Measurements from ENCODE around the gene EXD2. TPM values are rescaled to one million over a fixed set of nuclear protein-coding genes. Genes with fewer than 3 reads are reported as not detected.

EXD2 gene
- total and polyA plus RNA-seq, 5 donors from 2014 or later = 4.2 to 7.9 (median 5.9) TPM

GRCh38 chr14:69263771-69264170 lies 72.5 kb downstream of the EXD2 start:
- Mint-ChIP-seq H3K9me3 (peaks cover 0 to 4% (median 0%) of the 10 kb centered on the region in 7 donors), H3K36me3 (no peaks in the 10 kb centered on the region), H3K27me3 (peaks cover 56% of the 10 kb centered on the region), H3K4me3 (no peak overlapping the region), H3K27ac (no peak overlapping the region), H3K4me1 (peaks cover 0 to 4% (median 0%) of the 10 kb centered on the region in 4 donors)
- H3K9me3 ChIP-seq (ENCODE audit: control insufficient read depth in 2 of 2, low read length in 2 of 2) = no peaks in the 10 kb centered on the region
- H3K36me3 ChIP-seq (ENCODE audit: control insufficient read depth, insufficient read depth, low read length) = no peaks in the 10 kb centered on the region
- H3K4me3 ChIP-seq (ENCODE audit: low read depth, low read length) = no peak overlapping the region
- DNase-seq (no peak), ATAC-seq (ENCODE audit: low read depth in 2 of 2) (no peak)
- peaks cover 14% of the 10 kb centered on the region for H3K27me3 ChIP-seq (ENCODE audit: control insufficient read depth, insufficient read depth, low read length)
- no peak overlapping the region for H3K27ac ChIP-seq (ENCODE audit: insufficient read depth, low read length, poor library complexity, severe bottlenecking)
- peaks cover 17% of the 10 kb centered on the region for H3K4me1 ChIP-seq (ENCODE audit: control insufficient read depth, insufficient read depth, low read length, poor library complexity, severe bottlenecking)

GRCh38 chr14:69266572-69267345 lies 75.5 kb downstream of the EXD2 start:
- H3K4me3 ChIP-seq (ENCODE audit: low read depth, low read length) = no peak overlapping the region
- ATAC-seq (ENCODE audit: low read depth in 2 of 2) (no peak), DNase-seq (no peak)
- Mint-ChIP-seq H3K27me3 (peaks cover 40% of the 10 kb centered on the region), H3K36me3 (no peaks in the 10 kb centered on the region), H3K9me3 (peaks cover 0 to 4% (median 0%) of the 10 kb centered on the region in 7 donors), H3K27ac (no peak overlapping the region), H3K4me1 (no peaks in the 10 kb centered on the region), H3K4me3 (no peak overlapping the region)
- H3K27ac ChIP-seq (ENCODE audit: insufficient read depth, low read length, poor library complexity, severe bottlenecking) = no peak overlapping the region
- no peaks in the 10 kb centered on the region for H3K9me3 ChIP-seq (ENCODE audit: control insufficient read depth in 2 of 2, low read length in 2 of 2)
- peaks cover 8% of the 10 kb centered on the region for H3K27me3 ChIP-seq (ENCODE audit: control insufficient read depth, insufficient read depth, low read length)
- no peaks in the 10 kb centered on the region for H3K36me3 ChIP-seq (ENCODE audit: control insufficient read depth, insufficient read depth, low read length)
- H3K4me1 ChIP-seq (ENCODE audit: control insufficient read depth, insufficient read depth, low read length, poor library complexity, severe bottlenecking) = no peaks in the 10 kb centered on the region

- Histone ChIP-seq H3K4me1 (ENCODE audit: control insufficient read depth, insufficient read depth, low read length, poor library complexity, severe bottlenecking) (no peaks in the 10 kb centered on the region), H3K9me3 (ENCODE audit: control insufficient read depth in 2 of 2, low read length in 2 of 2) (no peaks in the 10 kb centered on the region), H3K36me3 (ENCODE audit: control insufficient read depth, insufficient read depth, low read length) (no peaks in the 10 kb centered on the region), H3K27me3 (ENCODE audit: control insufficient read depth, insufficient read depth, low read length) (peaks cover 7% of the 10 kb centered on the region), H3K27ac (ENCODE audit: insufficient read depth, low read length, poor library complexity, severe bottlenecking) (no peak overlapping the region), H3K4me3 (ENCODE audit: low read depth, low read length) (no peak overlapping the region)
- DNase-seq (no peak), ATAC-seq (ENCODE audit: low read depth in 2 of 2) (no peak)
- Mint-ChIP-seq H3K27me3 (peaks cover 33% of the 10 kb centered on the region), H3K27ac (no peak overlapping the region), H3K4me1 (no peaks in the 10 kb centered on the region), H3K9me3 (peaks cover 0 to 4% (median 0%) of the 10 kb centered on the region in 7 donors), H3K36me3 (no peaks in the 10 kb centered on the region), H3K4me3 (no peak overlapping the region)
Measured at GRCh38 chr14:69267492-69267891, 76.2 kb downstream of the EXD2 start.

GRCh38 chr14:69268223-69268622 lies 76.9 kb downstream of the EXD2 start:
- ATAC-seq (ENCODE audit: low read depth in 2 of 2) = no peak
- no peak overlapping the region for H3K4me3 ChIP-seq (ENCODE audit: low read depth, low read length)
- H3K27ac Mint-ChIP-seq = no peak overlapping the region

GRCh38 chr14:69268763-69269162 lies 77.5 kb downstream of the EXD2 start:
- no peaks in the 10 kb centered on the region for H3K36me3 ChIP-seq (ENCODE audit: control insufficient read depth, insufficient read depth, low read length)
- ATAC-seq (ENCODE audit: low read depth in 2 of 2) (no peak), DNase-seq (no peak)
- H3K27me3 Mint-ChIP-seq = peaks cover 22% of the 10 kb centered on the region
- no peaks in the 10 kb centered on the region for H3K4me1 ChIP-seq (ENCODE audit: control insufficient read depth, insufficient read depth, low read length, poor library complexity, severe bottlenecking)
- no peaks in the 10 kb centered on the region for H3K27me3 ChIP-seq (ENCODE audit: control insufficient read depth, insufficient read depth, low read length)
- no peak overlapping the region for H3K4me3 Mint-ChIP-seq
- no peaks in the 10 kb centered on the region for H3K4me1 Mint-ChIP-seq
- H3K27ac Mint-ChIP-seq = no peak overlapping the region
- no peaks in the 10 kb centered on the region for H3K9me3 ChIP-seq (ENCODE audit: control insufficient read depth in 2 of 2, low read length in 2 of 2)
- H3K9me3 Mint-ChIP-seq = peaks cover 0 to 2% (median 0%) of the 10 kb centered on the region in 7 donors
- no peak overlapping the region for H3K4me3 ChIP-seq (ENCODE audit: low read depth, low read length)
- no peak overlapping the region for H3K27ac ChIP-seq (ENCODE audit: insufficient read depth, low read length, poor library complexity, severe bottlenecking)
- no peaks in the 10 kb centered on the region for H3K36me3 Mint-ChIP-seq

More at GRCh38 chr14:69268223-69268622, 76.9 kb downstream of the EXD2 start:
- H3K9me3 Mint-ChIP-seq = peaks cover 0 to 2% (median 0%) of the 10 kb centered on the region in 7 donors
- no peaks in the 10 kb centered on the region for H3K9me3 ChIP-seq (ENCODE audit: control insufficient read depth in 2 of 2, low read length in 2 of 2)
- no peak overlapping the region for H3K4me3 Mint-ChIP-seq
- no peaks in the 10 kb centered on the region for H3K36me3 Mint-ChIP-seq
- no peak for DNase-seq
- H3K4me1 Mint-ChIP-seq = no peaks in the 10 kb centered on the region
- peaks cover 27% of the 10 kb centered on the region for H3K27me3 Mint-ChIP-seq
- H3K4me1 ChIP-seq (ENCODE audit: control insufficient read depth, insufficient read depth, low read length, poor library complexity, severe bottlenecking) = no peaks in the 10 kb centered on the region
- H3K36me3 ChIP-seq (ENCODE audit: control insufficient read depth, insufficient read depth, low read length) = no peaks in the 10 kb centered on the region
- H3K27me3 ChIP-seq (ENCODE audit: control insufficient read depth, insufficient read depth, low read length) = peaks cover 2% of the 10 kb centered on the region
- H3K27ac ChIP-seq (ENCODE audit: insufficient read depth, low read length, poor library complexity, severe bottlenecking) = no peak overlapping the region

GRCh38 chr14:69269381-69269780 lies 78.1 kb downstream of the EXD2 start:
- no peak overlapping the region for H3K4me3 Mint-ChIP-seq
- H3K36me3 Mint-ChIP-seq = no peaks in the 10 kb centered on the region
- H3K9me3 Mint-ChIP-seq = peaks cover 0 to 2% (median 0%) of the 10 kb centered on the region in 7 donors
- Histone ChIP-seq H3K4me1 (ENCODE audit: control insufficient read depth, insufficient read depth, low read length, poor library complexity, severe bottlenecking) (no peaks in the 10 kb centered on the region), H3K27me3 (ENCODE audit: control insufficient read depth, insufficient read depth, low read length) (peaks cover 2% of the 10 kb centered on the region), H3K4me3 (ENCODE audit: low read depth, low read length) (no peak overlapping the region), H3K36me3 (ENCODE audit: control insufficient read depth, insufficient read depth, low read length) (no peaks in the 10 kb centered on the region), H3K9me3 (ENCODE audit: control insufficient read depth in 2 of 2, low read length in 2 of 2) (no peaks in the 10 kb centered on the region), H3K27ac (ENCODE audit: insufficient read depth, low read length, poor library complexity, severe bottlenecking) (no peak overlapping the region)
- no peaks in the 10 kb centered on the region for H3K4me1 Mint-ChIP-seq
- DNase-seq = no peak
- no peak for ATAC-seq (ENCODE audit: low read depth in 2 of 2)
- H3K27me3 Mint-ChIP-seq = peaks cover 16% of the 10 kb centered on the region
- H3K27ac Mint-ChIP-seq = no peak overlapping the region

GRCh38 chr14:69270097-69270496 lies 78.8 kb downstream of the EXD2 start:
- Histone ChIP-seq H3K9me3 (ENCODE audit: control insufficient read depth in 2 of 2, low read length in 2 of 2) (no peaks in the 10 kb centered on the region), H3K27me3 (ENCODE audit: control insufficient read depth, insufficient read depth, low read length) (peaks cover 2% of the 10 kb centered on the region), H3K36me3 (ENCODE audit: control insufficient read depth, insufficient read depth, low read length) (no peaks in the 10 kb centered on the region), H3K4me3 (ENCODE audit: low read depth, low read length) (no peak overlapping the region), H3K27ac (ENCODE audit: insufficient read depth, low read length, poor library complexity, severe bottlenecking) (no peak overlapping the region), H3K4me1 (ENCODE audit: control insufficient read depth, insufficient read depth, low read length, poor library complexity, severe bottlenecking) (no peaks in the 10 kb centered on the region)
- H3K36me3 Mint-ChIP-seq = no peaks in the 10 kb centered on the region
- H3K27ac Mint-ChIP-seq = no peak overlapping the region
- DNase-seq (no peak), ATAC-seq (ENCODE audit: low read depth in 2 of 2) (no peak)
- H3K4me3 Mint-ChIP-seq = no peak overlapping the region
- H3K4me1 Mint-ChIP-seq = no peaks in the 10 kb centered on the region
- peaks cover 13% of the 10 kb centered on the region for H3K27me3 Mint-ChIP-seq
- peaks cover 0 to 2% (median 0%) of the 10 kb centered on the region in 7 donors for H3K9me3 Mint-ChIP-seq
